NCI-H446 treated with DMSO at 0.1 percent for 48 hours (cell line): ENCODE results near the gene MSI2.

Experiments used
- DNase-seq: peaks from one replicate; lab custom pipeline; 2025; lab: John Stamatoyannopoulos, UW

Gene MSI2

DNA sequence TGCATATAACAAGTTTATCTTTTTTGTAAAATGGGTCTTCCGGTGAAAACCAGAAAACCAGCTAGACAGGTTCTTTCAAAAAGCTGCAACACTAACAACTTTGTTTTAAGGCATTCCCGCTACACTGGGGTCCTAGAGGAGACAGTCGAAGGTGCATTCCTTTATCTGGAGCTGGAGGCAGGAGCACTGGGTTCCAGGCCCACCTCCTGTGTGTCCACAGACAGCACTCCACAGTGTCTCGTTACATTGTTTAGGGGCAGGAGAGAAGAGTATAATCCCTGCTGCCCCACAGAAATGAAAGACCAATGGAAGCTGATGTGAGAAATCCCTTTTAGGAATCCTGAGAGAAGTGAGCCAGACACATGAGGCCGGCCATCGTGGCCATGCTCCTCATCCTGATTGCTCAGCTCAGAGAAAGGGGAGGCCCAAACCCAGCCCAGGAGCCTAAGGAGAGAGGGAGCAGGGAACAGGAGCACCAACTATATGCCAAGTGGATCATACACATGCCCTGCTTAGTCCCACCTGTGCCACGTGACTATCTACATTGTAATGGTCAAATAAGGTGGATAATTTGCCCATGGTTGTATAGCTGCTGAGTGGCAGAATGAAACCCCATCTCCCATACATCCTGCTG is 429.3 kb downstream of the MSI2 start:
- no peak for DNase-seq

- no peak for DNase-seq
Observed at GRCh38 chr17:57687642-57688041, 431.3 kb downstream of the MSI2 start.

DNA sequence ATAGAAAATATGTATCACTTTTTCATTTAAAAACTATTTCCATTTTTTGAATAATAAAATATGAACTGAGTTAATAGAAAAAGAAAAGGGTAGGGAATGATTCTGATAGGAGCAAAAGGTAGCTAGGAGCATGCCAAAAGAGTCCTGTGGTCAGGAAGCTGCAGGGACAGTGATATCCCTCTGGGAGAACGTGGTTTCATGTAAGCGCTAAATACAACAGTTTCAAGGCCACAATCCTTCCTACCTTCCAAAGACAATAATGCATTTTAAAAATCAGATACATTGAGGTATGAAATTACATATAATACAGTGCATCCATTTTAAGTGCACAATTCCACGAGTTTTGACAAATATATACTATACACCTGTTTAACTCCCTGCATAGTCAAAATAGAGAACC is 432.9 kb downstream of the MSI2 start:
- DNase-seq: no peak

GRCh38 chr17:57691939-57692338 is 435.6 kb downstream of the MSI2 start:
- no peak for DNase-seq

DNA sequence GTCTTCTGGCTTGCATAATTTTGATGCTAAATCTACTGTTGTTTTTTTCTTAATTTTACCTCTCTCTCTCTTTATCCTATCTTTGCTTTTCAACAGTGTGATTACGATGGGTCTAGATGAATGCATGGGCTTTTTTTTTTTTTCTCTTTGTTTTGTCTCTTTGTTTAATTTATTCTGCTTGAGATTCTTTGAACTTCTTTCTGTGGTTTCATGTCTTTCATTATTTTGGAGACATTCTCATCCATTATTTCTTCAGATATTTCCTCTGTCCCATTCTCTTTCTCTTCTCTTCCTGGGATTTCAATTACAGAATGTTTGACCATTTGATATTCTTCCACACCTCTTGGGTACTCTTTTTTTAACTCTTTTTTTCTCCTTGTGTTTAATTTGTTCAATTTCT is 436.4 kb downstream of the MSI2 start:
- DNase-seq: no peak

DNA sequence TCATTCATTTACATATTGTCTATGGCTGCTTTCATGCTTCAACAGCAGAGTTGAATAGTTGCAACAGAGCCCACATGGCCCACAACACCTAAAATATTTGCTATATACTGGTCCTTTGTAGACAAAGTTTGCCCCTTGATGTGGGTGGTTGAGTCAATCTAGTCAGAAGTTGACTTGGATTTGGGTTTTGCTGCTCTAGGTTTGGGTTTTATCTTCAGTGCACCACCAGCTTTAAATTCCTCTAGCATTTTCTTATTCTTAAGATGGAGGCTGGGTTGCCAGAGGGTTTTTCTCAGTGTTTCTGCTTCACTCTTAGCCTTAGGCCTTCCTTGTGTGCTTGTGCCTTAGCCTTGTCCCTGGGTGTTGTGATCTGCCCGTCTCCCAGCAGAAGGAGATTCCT is 437.7 kb downstream of the MSI2 start:
- no peak for DNase-seq

- no peak for DNase-seq
Observed at GRCh38 chr17:57696050-57696449, 439.7 kb downstream of the MSI2 start.

- DNase-seq: no peak
Observed at GRCh38 chr17:57697197-57697596, 440.9 kb downstream of the MSI2 start.

DNA sequence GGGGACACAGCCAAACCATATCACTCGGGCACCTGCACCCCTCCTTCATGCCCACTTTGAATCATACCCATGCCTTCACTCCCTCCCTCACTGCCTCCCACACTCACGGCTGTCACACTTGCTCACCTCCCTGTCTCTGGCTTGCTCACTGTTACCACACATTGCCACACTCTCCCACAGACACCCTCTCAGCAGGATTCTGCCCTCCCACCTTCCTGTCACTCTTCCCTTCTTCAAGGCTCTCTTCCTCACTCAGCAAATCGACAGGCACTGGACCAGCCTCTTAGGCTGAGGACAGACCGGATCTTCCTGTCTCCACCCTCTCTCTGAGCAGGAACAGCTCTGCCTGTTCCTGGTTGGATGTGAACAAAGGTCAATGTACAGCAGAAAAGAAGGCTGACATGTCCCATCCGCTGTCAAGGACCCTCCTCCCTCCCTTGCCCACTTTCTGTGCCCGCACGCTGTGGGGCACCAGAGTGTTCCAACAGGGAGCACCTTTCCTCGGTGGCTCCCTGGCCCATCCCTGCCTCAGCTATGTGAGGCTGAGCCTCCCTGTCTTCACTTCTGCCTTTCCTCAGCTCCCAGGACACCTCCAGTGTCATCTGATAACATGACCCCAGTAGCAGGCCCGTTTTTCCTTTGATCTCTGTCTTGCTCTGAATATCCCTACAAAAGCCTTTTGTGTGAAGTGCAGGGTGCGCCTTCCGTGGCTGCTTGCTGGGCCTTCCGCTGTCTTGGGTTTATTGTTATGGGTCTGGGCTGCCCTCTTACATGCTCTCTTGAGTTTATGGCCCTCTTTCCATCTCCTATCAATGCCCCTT is 441.8 kb downstream of the MSI2 start:
- no peak for DNase-seq

- DNase-seq: no peak
Observed at GRCh38 chr17:57699751-57700219, 443.5 kb downstream of the MSI2 start.

GRCh38 chr17:57701124-57701523 is 444.8 kb downstream of the MSI2 start:
- no peak for DNase-seq

- no peak for DNase-seq
Observed at GRCh38 chr17:57703273-57703672, 446.9 kb downstream of the MSI2 start.

DNA sequence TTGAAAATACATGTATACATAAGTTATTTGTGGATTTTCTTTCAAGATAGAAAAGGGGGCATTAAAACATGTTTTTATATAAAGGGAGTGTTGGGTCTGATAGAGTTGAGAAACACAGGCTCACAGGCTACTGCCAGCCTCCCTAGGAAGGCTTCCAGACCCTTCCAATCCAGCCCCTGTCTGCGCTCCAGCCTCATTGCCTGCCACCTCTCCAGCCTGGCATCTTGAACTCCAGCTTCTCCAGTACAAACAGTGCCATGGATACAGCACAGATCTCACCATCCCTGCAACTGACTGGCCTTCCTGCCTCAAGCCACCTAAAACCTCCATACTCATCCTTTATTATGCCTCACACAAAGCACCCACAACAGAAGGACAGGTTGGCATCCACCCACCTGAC is 448.1 kb downstream of the MSI2 start:
- DNase-seq: no peak

GRCh38 chr17:57705921-57706695 is 449.8 kb downstream of the MSI2 start:
- DNase-seq: no peak

DNA sequence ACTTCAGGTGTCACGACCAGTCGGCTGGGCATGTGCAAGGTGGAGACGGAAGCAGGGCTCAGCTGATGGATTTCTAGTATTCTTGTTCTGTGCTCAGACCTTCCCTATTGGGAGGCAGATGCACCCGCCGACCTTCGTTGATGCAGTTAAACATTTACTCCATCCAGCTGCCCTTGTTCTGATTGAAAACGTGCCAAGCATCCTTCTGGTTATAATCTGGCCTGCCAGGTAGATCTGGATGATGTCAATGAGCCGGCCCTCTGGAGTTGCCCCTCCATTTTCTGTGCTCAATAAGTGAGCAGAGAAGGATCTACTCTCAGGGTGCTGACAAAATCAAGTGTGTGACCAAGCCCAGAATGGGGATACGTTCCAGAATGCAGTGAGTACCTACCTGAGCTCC is 450.4 kb downstream of the MSI2 start:
- DNase-seq: no peak

GRCh38 chr17:57707892-57708291 is 451.6 kb downstream of the MSI2 start:
- DNase-seq: no peak

- no peak for DNase-seq
Observed at GRCh38 chr17:57708410-57708809, 452.1 kb downstream of the MSI2 start.

DNA sequence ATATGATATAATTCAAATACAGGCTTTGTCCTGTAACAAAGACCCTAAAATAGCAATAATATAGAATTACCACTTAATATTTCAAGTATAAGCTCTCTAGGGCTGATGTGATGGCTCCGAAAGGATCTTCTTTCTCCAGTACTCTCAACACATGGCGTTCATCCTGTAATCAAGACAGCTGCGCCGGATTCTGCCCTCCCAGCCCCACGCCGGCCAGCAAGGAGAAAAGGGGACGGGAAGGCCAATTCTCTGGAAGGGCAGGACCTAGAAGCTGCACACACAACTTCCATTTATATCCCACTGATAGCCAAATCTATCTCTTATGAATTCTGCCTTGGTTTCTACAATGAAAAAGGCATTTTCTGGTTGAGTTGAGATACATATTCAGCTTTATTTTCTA is 456.8 kb downstream of the MSI2 start:
- DNase-seq: no peak

DNA sequence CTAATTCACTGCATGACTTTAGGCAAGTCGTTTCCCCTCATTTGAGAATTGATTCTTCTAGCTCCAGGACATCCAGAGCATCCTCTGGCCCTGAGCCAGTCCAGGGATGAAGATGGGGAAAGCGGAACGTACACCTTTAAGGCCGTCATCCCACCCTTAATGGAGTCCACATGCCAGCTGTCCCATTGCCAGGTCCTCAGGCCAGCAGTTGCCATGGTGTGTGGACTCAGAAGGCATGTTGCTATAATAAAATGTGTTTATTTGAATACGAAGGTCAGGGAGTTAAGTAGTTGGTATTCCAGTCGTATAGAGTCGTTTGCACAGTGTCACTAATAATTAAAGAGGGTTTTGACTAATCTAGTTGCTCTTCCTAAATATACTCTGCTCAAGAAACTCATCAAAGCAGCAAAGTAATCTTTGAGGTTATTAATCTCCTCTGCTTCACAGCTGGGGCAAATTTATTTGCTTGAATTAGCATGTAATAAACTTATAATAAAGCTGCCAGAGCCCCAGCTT is 458.4 kb downstream of the MSI2 start:
- no peak for DNase-seq

- no peak for DNase-seq
Observed at GRCh38 chr17:57715981-57716380, 459.7 kb downstream of the MSI2 start.

DNA sequence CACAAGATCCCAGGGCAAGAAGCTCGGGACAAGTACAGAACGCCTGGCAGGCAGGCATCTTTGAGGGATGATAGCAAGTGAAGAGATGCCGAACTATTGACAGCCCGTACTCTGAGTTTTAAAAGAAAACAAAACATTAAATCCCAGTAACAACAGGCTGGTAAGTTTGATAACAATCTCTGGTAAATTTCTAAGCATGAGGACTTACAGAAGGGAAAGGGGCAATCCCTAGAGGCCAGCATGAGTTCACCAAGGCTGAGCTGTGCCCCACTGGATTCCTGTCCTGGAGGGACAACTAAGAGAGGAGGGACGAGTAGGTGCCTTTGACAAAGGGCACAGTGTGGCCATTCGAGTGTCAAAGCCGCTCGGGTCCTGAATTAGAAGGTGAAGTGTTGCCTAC is 462.6 kb downstream of the MSI2 start:
- no peak for DNase-seq

- no peak for DNase-seq
Observed at GRCh38 chr17:57720386-57721035, 464.2 kb downstream of the MSI2 start.
